ENCODE data around the gene TAF3.

DNA sequence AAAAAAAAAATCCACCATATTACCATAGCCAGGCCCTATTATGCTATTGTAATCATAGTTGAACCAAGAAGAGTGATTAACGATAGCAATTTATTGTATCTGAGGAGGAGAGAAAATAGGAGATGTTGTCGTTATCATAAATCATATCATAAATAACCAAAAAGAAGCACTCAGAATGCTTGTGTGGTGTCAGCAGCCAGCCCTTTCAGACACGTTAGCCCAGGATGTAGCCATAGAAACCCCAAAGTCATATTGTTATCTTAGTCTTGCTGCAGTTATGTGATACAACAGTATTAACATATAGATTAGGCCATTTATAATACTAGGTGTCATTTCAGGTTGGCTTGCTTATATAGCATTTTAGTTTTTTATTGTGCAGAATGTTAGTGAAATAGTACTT, 134.0 kb downstream of the TAF3 start:
- no peak for TF ChIP-seq YY1 (tag by site-specific recombination; IDR thresholded peaks at IDR 0.05)
- no peak for TF ChIP-seq ZNF776 (tag by site-specific recombination; IDR thresholded peaks at IDR 0.05; ENCODE audit: borderline replicate concordance)
- TF ChIP-seq, protein P1, sequence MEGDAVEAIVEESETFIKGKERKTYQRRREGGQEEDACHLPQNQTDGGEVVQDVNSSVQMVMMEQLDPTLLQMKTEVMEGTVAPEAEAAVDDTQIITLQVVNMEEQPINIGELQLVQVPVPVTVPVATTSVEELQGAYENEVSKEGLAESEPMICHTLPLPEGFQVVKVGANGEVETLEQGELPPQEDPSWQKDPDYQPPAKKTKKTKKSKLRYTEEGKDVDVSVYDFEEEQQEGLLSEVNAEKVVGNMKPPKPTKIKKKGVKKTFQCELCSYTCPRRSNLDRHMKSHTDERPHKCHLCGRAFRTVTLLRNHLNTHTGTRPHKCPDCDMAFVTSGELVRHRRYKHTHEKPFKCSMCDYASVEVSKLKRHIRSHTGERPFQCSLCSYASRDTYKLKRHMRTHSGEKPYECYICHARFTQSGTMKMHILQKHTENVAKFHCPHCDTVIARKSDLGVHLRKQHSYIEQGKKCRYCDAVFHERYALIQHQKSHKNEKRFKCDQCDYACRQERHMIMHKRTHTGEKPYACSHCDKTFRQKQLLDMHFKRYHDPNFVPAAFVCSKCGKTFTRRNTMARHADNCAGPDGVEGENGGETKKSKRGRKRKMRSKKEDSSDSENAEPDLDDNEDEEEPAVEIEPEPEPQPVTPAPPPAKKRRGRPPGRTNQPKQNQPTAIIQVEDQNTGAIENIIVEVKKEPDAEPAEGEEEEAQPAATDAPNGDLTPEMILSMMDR (tag by site-specific recombination; IDR thresholded peaks at IDR 0.05) = no peak
- TF ChIP-seq ZBTB20 (tag by site-specific recombination; IDR thresholded peaks at IDR 0.05) = no peak
- TF ChIP-seq, protein P2, sequence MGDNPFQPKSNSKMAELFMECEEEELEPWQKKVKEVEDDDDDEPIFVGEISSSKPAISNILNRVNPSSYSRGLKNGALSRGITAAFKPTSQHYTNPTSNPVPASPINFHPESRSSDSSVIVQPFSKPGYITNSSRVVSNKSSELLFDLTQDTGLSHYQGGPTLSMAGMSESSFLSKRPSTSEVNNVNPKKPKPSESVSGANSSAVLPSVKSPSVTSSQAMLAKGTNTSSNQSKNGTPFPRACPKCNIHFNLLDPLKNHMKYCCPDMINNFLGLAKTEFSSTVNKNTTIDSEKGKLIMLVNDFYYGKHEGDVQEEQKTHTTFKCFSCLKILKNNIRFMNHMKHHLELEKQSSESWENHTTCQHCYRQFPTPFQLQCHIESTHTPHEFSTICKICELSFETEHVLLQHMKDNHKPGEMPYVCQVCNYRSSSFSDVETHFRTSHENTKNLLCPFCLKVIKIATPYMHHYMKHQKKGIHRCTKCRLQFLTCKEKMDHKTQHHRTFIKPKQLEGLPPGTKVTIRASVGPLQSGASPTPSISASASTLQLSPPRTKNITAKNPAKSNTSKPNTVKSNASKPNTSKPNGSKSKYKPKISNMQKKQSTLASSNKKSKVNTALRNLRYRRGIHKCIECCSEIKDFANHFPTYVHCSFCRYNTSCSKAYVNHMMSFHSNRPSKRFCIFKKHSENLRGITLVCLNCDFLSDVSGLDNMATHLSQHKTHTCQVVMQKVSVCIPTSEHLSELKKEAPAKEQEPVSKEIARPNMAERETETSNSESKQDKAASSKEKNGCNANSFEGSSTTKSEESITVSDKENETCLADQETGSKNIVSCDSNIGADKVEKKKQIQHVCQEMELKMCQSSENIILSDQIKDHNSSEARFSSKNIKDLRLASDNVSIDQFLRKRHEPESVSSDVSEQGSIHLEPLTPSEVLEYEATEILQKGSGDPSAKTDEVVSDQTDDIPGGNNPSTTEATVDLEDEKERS (tag by site-specific recombination; IDR thresholded peaks at IDR 0.05) = no peak
- TF ChIP-seq, protein P3, sequence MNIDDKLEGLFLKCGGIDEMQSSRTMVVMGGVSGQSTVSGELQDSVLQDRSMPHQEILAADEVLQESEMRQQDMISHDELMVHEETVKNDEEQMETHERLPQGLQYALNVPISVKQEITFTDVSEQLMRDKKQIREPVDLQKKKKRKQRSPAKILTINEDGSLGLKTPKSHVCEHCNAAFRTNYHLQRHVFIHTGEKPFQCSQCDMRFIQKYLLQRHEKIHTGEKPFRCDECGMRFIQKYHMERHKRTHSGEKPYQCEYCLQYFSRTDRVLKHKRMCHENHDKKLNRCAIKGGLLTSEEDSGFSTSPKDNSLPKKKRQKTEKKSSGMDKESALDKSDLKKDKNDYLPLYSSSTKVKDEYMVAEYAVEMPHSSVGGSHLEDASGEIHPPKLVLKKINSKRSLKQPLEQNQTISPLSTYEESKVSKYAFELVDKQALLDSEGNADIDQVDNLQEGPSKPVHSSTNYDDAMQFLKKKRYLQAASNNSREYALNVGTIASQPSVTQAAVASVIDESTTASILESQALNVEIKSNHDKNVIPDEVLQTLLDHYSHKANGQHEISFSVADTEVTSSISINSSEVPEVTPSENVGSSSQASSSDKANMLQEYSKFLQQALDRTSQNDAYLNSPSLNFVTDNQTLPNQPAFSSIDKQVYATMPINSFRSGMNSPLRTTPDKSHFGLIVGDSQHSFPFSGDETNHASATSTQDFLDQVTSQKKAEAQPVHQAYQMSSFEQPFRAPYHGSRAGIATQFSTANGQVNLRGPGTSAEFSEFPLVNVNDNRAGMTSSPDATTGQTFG (tag by site-specific recombination; IDR thresholded peaks at IDR 0.05; ENCODE audit: borderline replicate concordance) = no peak
- TF ChIP-seq SETDB1 (IDR thresholded peaks at IDR 0.05; ENCODE audit: insufficient read length, low read length) = no peak
- TF ChIP-seq, protein P4, sequence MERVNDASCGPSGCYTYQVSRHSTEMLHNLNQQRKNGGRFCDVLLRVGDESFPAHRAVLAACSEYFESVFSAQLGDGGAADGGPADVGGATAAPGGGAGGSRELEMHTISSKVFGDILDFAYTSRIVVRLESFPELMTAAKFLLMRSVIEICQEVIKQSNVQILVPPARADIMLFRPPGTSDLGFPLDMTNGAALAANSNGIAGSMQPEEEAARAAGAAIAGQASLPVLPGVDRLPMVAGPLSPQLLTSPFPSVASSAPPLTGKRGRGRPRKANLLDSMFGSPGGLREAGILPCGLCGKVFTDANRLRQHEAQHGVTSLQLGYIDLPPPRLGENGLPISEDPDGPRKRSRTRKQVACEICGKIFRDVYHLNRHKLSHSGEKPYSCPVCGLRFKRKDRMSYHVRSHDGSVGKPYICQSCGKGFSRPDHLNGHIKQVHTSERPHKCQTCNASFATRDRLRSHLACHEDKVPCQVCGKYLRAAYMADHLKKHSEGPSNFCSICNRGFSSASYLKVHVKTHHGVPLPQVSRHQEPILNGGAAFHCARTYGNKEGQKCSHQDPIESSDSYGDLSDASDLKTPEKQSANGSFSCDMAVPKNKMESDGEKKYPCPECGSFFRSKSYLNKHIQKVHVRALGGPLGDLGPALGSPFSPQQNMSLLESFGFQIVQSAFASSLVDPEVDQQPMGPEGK (tag by site-specific recombination; IDR thresholded peaks at IDR 0.05) = no peak
- TF ChIP-seq ZNF558 (tag by site-specific recombination; IDR thresholded peaks at IDR 0.05) = no peak
- TF ChIP-seq ZNF311 (tag by site-specific recombination; IDR thresholded peaks at IDR 0.05; ENCODE audit: borderline replicate concordance) = no peak
- TF ChIP-seq, protein P5, sequence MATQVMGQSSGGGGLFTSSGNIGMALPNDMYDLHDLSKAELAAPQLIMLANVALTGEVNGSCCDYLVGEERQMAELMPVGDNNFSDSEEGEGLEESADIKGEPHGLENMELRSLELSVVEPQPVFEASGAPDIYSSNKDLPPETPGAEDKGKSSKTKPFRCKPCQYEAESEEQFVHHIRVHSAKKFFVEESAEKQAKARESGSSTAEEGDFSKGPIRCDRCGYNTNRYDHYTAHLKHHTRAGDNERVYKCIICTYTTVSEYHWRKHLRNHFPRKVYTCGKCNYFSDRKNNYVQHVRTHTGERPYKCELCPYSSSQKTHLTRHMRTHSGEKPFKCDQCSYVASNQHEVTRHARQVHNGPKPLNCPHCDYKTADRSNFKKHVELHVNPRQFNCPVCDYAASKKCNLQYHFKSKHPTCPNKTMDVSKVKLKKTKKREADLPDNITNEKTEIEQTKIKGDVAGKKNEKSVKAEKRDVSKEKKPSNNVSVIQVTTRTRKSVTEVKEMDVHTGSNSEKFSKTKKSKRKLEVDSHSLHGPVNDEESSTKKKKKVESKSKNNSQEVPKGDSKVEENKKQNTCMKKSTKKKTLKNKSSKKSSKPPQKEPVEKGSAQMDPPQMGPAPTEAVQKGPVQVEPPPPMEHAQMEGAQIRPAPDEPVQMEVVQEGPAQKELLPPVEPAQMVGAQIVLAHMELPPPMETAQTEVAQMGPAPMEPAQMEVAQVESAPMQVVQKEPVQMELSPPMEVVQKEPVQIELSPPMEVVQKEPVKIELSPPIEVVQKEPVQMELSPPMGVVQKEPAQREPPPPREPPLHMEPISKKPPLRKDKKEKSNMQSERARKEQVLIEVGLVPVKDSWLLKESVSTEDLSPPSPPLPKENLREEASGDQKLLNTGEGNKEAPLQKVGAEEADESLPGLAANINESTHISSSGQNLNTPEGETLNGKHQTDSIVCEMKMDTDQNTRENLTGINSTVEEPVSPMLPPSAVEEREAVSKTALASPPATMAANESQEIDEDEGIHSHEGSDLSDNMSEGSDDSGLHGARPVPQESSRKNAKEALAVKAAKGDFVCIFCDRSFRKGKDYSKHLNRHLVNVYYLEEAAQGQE (tag by site-specific recombination; IDR thresholded peaks at IDR 0.05) = no peak

All from HEK293 (cell line).